ENCODE measurements around the gene LOXL1. TPM values are rescaled to one million over a fixed set of nuclear protein-coding genes. Genes with fewer than 3 reads are reported as not detected.

The LOXL1 gene, protein sequence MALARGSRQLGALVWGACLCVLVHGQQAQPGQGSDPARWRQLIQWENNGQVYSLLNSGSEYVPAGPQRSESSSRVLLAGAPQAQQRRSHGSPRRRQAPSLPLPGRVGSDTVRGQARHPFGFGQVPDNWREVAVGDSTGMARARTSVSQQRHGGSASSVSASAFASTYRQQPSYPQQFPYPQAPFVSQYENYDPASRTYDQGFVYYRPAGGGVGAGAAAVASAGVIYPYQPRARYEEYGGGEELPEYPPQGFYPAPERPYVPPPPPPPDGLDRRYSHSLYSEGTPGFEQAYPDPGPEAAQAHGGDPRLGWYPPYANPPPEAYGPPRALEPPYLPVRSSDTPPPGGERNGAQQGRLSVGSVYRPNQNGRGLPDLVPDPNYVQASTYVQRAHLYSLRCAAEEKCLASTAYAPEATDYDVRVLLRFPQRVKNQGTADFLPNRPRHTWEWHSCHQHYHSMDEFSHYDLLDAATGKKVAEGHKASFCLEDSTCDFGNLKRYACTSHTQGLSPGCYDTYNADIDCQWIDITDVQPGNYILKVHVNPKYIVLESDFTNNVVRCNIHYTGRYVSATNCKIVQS
- total RNA-seq (2022; extraction: Qiagen RNA extraction) = 0.47 to 0.82 TPM (median 0.59 TPM) in 5 replicates

DNA sequence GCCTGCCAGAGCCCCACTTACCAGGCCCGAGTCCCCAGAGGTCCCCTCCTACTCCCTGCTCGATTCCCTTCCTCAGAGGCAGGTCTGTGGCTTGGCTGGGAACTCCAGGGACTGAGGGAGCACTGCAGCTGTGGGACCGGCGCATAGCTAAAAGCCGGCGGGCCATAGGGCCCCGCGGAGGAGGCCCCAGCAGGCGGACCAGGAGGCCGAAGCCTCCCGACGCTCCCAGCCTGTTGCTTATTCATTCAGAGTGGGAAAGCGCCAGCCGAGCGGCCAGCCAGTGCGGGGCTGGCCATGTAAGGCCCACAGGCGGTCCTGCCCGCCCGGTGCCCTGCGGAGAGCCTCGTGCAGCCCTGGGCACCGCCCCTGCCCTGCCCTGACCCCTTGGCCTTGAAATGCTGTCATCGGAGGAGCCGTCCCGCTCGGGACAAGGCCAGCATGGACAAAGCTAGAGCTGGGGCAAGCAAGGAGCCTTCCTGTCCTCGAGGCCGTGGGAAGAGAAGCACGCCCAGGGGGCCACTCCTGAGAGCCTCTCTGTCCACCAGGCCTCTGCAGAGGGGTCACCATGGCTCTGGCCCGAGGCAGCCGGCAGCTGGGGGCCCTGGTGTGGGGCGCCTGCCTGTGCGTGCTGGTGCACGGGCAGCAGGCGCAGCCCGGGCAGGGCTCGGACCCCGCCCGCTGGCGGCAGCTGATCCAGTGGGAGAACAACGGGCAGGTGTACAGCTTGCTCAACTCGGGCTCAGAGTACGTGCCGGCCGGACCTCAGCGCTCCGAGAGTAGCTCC, at the start of gene LOXL1:
Gene LOXL1, plus strand, starts transcription at position 244 of the 784 bp plus-strand sequence. Its CDS starts 322 bp downstream, at position 566.

DNA sequence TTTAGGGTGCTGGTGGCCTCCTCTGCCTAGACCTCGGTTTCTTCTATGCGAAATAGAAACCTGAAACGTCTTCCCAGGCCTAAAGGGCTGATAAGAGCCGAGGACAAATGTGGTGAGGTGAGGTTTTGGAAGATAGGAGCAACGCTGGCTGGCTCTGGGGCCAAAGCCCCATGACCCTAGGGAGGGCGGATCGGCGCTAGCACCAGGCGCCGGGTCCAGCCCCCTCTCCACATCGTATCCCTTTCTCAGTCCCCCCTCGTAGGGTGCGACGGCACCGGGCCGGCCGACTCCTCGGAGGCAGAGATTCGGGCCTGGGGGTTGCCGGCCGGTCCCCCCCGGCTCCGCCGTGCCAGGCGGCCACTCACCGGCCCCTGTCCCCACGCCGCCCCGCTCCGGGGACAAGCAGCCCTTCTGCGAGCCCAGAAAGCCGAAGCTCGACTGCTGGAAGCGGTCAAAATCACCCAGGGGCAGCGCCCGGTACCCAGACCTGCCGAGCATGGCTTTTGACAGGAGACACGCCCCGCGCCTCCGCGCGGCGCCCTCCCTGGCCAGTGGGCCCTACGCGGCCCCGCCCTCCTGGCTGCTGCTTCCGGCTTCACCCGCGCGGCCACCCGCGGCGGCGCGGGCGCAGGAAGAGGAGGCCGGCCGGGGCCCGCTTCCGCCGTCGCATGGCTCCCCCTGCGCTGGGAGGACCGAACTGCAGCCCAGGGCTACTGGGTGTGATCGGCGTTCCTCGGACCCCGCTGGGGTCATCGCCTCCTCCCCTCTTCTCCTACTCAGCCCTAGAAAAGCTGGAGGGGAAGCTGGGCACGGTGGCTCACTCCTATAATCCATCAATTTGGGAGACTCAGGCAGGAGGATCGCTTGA, 65.7 kb downstream of the LOXL1 start, which contains the start of gene STOML1:
Gene STOML1, minus strand, starts transcription at position 570 of the 868 bp plus-strand sequence. Its CDS starts 72 bp downstream, at position 498.

DNA sequence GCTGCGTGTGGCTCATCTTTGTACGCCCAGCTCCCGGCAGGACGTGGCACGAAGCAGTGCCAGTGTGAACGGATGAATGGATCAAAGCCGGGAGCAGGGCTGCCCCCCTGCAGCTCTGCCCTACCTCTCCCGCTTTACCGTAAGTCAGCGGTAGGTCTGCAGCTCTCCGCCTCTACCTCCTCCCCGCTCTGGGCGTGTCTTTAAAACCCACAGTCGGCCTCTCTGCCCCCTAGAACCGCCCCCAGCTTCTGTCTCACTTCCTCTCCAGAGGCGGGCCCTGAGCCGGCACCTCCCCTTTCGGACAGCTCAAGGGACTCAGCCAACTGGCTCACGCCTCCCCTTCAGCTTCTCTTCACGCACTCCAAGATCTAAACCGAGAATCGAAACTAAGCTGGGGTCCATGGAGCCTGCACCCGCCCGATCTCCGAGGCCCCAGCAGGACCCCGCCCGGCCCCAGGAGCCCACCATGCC, 68.2 kb downstream of the LOXL1 start, which contains the start of gene PML:
Gene PML, plus strand, starts transcription at position 304 of the 471 bp plus-strand sequence. Its CDS starts 97 bp downstream, at position 401.

Other genes starting within 250 kb of the LOXL1 start
- 66.4 to 88.8 TPM (median 81.7 TPM) in 5 replicates for gene CD276, start 242.1 kb upstream of the LOXL1 start, total RNA-seq (2022; extraction: Qiagen RNA extraction)
- 1.3 to 1.8 TPM (median 1.5 TPM) in 5 replicates for gene INSYN1, start 173.1 kb upstream of the LOXL1 start, total RNA-seq (2022; extraction: Qiagen RNA extraction)
- not detected in 5 replicates for gene TBC1D21, start 52.9 kb upstream of the LOXL1 start, total RNA-seq (2022; extraction: Qiagen RNA extraction)
- gene STOML1, start 65.8 kb downstream of the LOXL1 start, total RNA-seq (2022; extraction: Qiagen RNA extraction) = 8.9 to 14.0 TPM (median 12.8 TPM) in 5 replicates
- 10.7 to 17.1 TPM (median 15.6 TPM) in 5 replicates for gene PML, start 68.3 kb downstream of the LOXL1 start, total RNA-seq (2022; extraction: Qiagen RNA extraction)
- 0.05 to 0.10 TPM (median 0.06 TPM) in 4 of 5 replicates, not detected in the other for gene GOLGA6A, start 156.1 kb downstream of the LOXL1 start, total RNA-seq (2022; extraction: Qiagen RNA extraction)
- 0.14 to 0.37 TPM (median 0.15 TPM) in 5 replicates for gene ISLR2, start 204.1 kb downstream of the LOXL1 start, total RNA-seq (2022; extraction: Qiagen RNA extraction)
- gene ISLR, start 247.2 kb downstream of the LOXL1 start, total RNA-seq (2022; extraction: Qiagen RNA extraction) = 0.25 to 0.45 TPM (median 0.35 TPM) in 5 replicates

All from A549 treated with CORT108297 at 1 μM for 4 hours (cell line).